Measurements from ENCODE around the gene PTPRN2. TPM values are rescaled to one million over a fixed set of nuclear protein-coding genes. Genes with fewer than 3 reads are reported as not detected.

Gene PTPRN2
- total and polyA plus RNA-seq, 2 of the 8 experiments (the other 6 are each of a cell fraction or from before 2014, with no cell fraction given) = 2.6 to 4.5 TPM

DNA sequence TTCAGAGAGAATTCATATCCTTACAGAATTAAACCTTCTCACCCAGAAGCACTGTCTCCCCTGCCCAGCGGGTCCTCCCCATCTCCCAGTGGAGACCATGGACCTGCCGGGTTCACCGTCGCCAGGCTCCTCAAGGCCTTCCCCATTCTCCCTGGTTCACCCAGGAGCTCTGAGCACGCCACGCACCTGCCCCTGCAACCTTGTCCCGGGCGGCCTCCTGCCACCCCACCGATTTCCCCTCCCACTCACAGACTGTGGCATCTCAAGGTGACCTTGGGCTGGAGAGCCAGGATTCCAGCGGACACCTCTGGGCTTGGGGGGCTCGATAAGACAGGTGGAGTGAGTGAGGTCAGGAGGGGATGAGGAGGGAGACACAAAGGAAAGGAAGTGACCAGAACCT, 135.3 kb downstream of the PTPRN2 start:
- no peak overlapping the region for H3K18ac ChIP-seq (ENCODE audit: extremely low read depth, low read length)
- H2BK20ac ChIP-seq (ENCODE audit: low read length) = no peak overlapping the region
- no peaks in the 10 kb centered on the region for H3K79me2 ChIP-seq (ENCODE audit: control insufficient read depth in 1 of 2, insufficient read depth in 2 of 2, low read length in 2 of 2)
- H3K23ac ChIP-seq (ENCODE audit: insufficient read length) = no peak overlapping the region
- DNase-seq (ENCODE audit: low read depth in 1 of 2, low spot score in 2 of 2) (no peak), FAIRE-seq (no peak)
- H3K4me2 ChIP-seq (ENCODE audit: insufficient read depth in 1 of 2, low read depth in 2 of 2, low read length in 2 of 2) = no peak overlapping the region
- H2BK120ac ChIP-seq (replicated peaks; ENCODE audit: low read depth, low read length) = no peak overlapping the region
- H3K9me3 ChIP-seq (ENCODE audit: insufficient read depth in 2 of 2, low read depth in 1 of 2, low read length in 1 of 2) = peaks cover 0 to 10% of the 10 kb centered on the region in 2 experiments; a peak in 1 of 4 replicates
- no peak overlapping the region for H2BK5ac ChIP-seq (ENCODE audit: low read depth, low read length)
- H3K4me3 ChIP-seq (ENCODE audit: extremely low read depth in 1 of 4, insufficient read depth in 2 of 4, low read depth in 3 of 4, low read length in 4 of 4) = no peak overlapping the region
- H3K9ac ChIP-seq (replicated peaks in 1 of 4; ENCODE audit: extremely low read depth in 1 of 4, low read depth in 3 of 4, low read length in 3 of 4) = no peak overlapping the region
- H4K8ac ChIP-seq (ENCODE audit: extremely low read depth, insufficient read depth, low read length) = no peak overlapping the region; the same call in 1 of the 2 replicates
- no peak overlapping the region for H4K91ac ChIP-seq (replicated peaks; ENCODE audit: insufficient read length, low read length)
- H3K4ac ChIP-seq (replicated peaks; ENCODE audit: insufficient read length, low read depth, low read length) = no peak overlapping the region
- no peak overlapping the region for H3K56ac ChIP-seq (replicated peaks; ENCODE audit: insufficient read length, low read depth, low read length)
- TF ChIP-seq RBBP5 (IDR thresholded peaks at IDR 0.05; ENCODE audit: borderline replicate concordance, low read depth, low read length) (no peak), POU5F1 (IDR thresholded peaks at IDR 0.05; ENCODE audit: low read depth, low read length) (no peak), JUND (IDR thresholded peaks at IDR 0.05; ENCODE audit: low read length) (no peak), RAD21 (IDR thresholded peaks at IDR 0.05 in 1 of 2, conservative IDR thresholded peaks at IDR 0.05 in 1 of 2; ENCODE audit: low read depth in 2 of 2, low read length in 2 of 2) (no peak), CTBP2 (IDR thresholded peaks at IDR 0.05; ENCODE audit: borderline replicate concordance, insufficient read depth, insufficient read length, low read length) (no peak), HDAC6 (IDR thresholded peaks at IDR 0.05; ENCODE audit: low read depth, low read length) (no peak)
- H3K27me3 ChIP-seq (replicated peaks in 1 of 4; ENCODE audit: control insufficient read depth in 3 of 4, extremely low read depth in 1 of 4, insufficient read depth in 3 of 4, low read length in 3 of 4) = no peaks in the 10 kb centered on the region; a peak in 1 of 7 replicates
- no peaks in the 10 kb centered on the region for H3K36me3 ChIP-seq (ENCODE audit: control insufficient read depth in 2 of 4, insufficient read depth in 4 of 4, low read length in 3 of 4)
- ChIA-PET CTCF (ENCODE audit: partially characterized antibody) (interaction anchor here (0.7 kb wide), 1 partner anchor 38 kb away, joined by 3 read pairs; no protein-coding TSS in a partner anchor), POLR2A (ENCODE audit: partially characterized antibody) (no interaction called here)
- H3K14ac ChIP-seq (ENCODE audit: insufficient read length) = no peak overlapping the region
- H3K4me1 ChIP-seq (replicated peaks in 1 of 4; ENCODE audit: control insufficient read depth in 3 of 4, insufficient read depth in 4 of 4, low read length in 3 of 4) = peaks cover 0 to 5% (median 0%) of the 10 kb centered on the region in 4 experiments; a peak in 1 of 7 replicates
- H2BK15ac ChIP-seq (ENCODE audit: low read length) = 0 out of 2 replicates have a peak overlapping the region, but pooled peaks have one; percentile 29
- no peak overlapping the region for H3K27ac ChIP-seq (ENCODE audit: low read depth, low read length)
- WGBS, 2 experiments (ENCODE audit: extremely low coverage in 1 of 2, insufficient coverage in 1 of 2, insufficient read length in 1 of 2, insufficient replicate concordance in 2 of 2, low coverage in 1 of 2, low lambda C conversion rate in 2 of 2, missing lambda C conversion rate in 1 of 2) = 93% methylated on average over 11 of the region's 11 CpGs; no CpG with 5 or more reads in 1 of the 2 experiments
- H4K20me1 ChIP-seq (replicated peaks in 1 of 2; ENCODE audit: control insufficient read depth in 1 of 2, insufficient read depth in 2 of 2, low read length in 2 of 2) = no peaks in the 10 kb centered on the region
- no peak overlapping the region for H2AK5ac ChIP-seq (ENCODE audit: low read depth, low read length)
- H2AFZ ChIP-seq (ENCODE audit: low read length) = no peak overlapping the region
- 0 out of 2 replicates have a peak overlapping the region, but pooled peaks have one; percentile 9 for H2BK12ac ChIP-seq (ENCODE audit: low read depth, low read length)
- H3K23me2 ChIP-seq (ENCODE audit: low read depth, low read length) = no peaks in the 10 kb centered on the region
- no peak overlapping the region for H4K5ac ChIP-seq (ENCODE audit: insufficient read length, low read depth, low read length)
- no peaks in the 10 kb centered on the region for H3K79me1 ChIP-seq (ENCODE audit: low read depth, low read length)

All from H1 (cell line).